HepG2 (cell line): ENCODE results near the gene OSBPL3. TPM values are rescaled to one million over a fixed set of nuclear protein-coding genes. Genes with fewer than 3 reads are reported as not detected.

Source experiments
- ATF5 ChIP-seq: sonication (generic); formaldehyde crosslinking; IDR thresholded peaks from 2 replicates; pipeline ENCODE4 v1.4.0; 2020; ENCODE audit warnings: mild to moderate bottlenecking, low read depth, missing genetic modification reagents
- CAMTA2 ChIP-seq: sonication (generic); formaldehyde crosslinking; IDR thresholded peaks from 2 replicates; pipeline ENCODE4 v1.4.0; 2020; ENCODE audit warnings: mild to moderate bottlenecking, missing genetic modification reagents, borderline replicate concordance
- DMTF1 ChIP-seq: sonication (generic); formaldehyde crosslinking; IDR thresholded peaks from 2 replicates; pipeline ENCODE4 v1.4.0; 2020; ENCODE audit warnings: mild to moderate bottlenecking, missing genetic modification reagents
- ELF4 ChIP-seq: sonication (generic); formaldehyde crosslinking; IDR thresholded peaks from 2 replicates; pipeline ENCODE4 v1.5.0; 2020; ENCODE audit warnings: missing genetic modification reagents, mild to moderate bottlenecking, moderate library complexity, borderline replicate concordance
- ISX ChIP-seq: sonication (generic); formaldehyde crosslinking; conservative IDR thresholded peaks from 2 replicates; pipeline ENCODE4 v1.5.0; 2020; ENCODE audit warnings: missing genetic modification reagents
- KLF9 ChIP-seq: IDR thresholded peaks from 2 replicates; pipeline ENCODE4 v1.6.1; 2016; ENCODE audit warnings: low read depth
- MBNL3 ChIP-seq: fragments of 250-450 bp; sonication (Bioruptor Pico); conservative IDR thresholded peaks from 2 replicates; pipeline ENCODE4 v1.8.0; 2022; ENCODE audit warnings: mild to moderate bottlenecking, inconsistent platforms
- NCOR1 ChIP-seq: fragments of 200-600 bp; sonication (generic); IDR thresholded peaks from 2 replicates; pipeline ENCODE4 v1.7.0; 2017; ENCODE audit warnings: antibody characterized with exemption, low read length, borderline replicate concordance
- NFE2 ChIP-seq: sonication (generic); formaldehyde crosslinking; IDR thresholded peaks from 2 replicates; pipeline ENCODE4 v1.4.0; 2020; ENCODE audit warnings: missing genetic modification reagents
- NFKB2 ChIP-seq: sonication (generic); formaldehyde crosslinking; IDR thresholded peaks from 2 replicates; pipeline ENCODE4 v1.4.0; 2020; ENCODE audit warnings: missing genetic modification reagents, borderline replicate concordance
- POGZ ChIP-seq: sonication (generic); formaldehyde crosslinking; IDR thresholded peaks from 2 replicates; pipeline ENCODE4 v1.4.0; 2020; ENCODE audit warnings: mild to moderate bottlenecking, missing genetic modification reagents
- THAP11 ChIP-seq: IDR thresholded peaks from 2 replicates; pipeline ENCODE4 v1.6.1; 2016; ENCODE audit warnings: missing biosample characterization, missing genetic modification reagents
- ZBTB44 ChIP-seq: sonication (generic); formaldehyde crosslinking; IDR thresholded peaks from 2 replicates; pipeline ENCODE4 v1.4.0; 2020; ENCODE audit warnings: missing genetic modification reagents
- ZNF292 ChIP-seq: sonication (generic); formaldehyde crosslinking; IDR thresholded peaks from 2 replicates; pipeline ENCODE4 v1.8.1; 2022; ENCODE audit warnings: mild to moderate bottlenecking, low read depth, missing genetic modification reagents, borderline replicate concordance
- ZNF333 ChIP-seq: sonication (generic); formaldehyde crosslinking; IDR thresholded peaks from 2 replicates; pipeline ENCODE4 v1.4.0; 2020; ENCODE audit warnings: mild to moderate bottlenecking, missing genetic modification reagents, borderline replicate concordance
- ZNF468 ChIP-seq: sonication (generic); formaldehyde crosslinking; IDR thresholded peaks from 2 replicates; pipeline ENCODE4 v1.8.0; 2022; ENCODE audit warnings: mild to moderate bottlenecking, moderate library complexity, missing genetic modification reagents
- ZNF770 ChIP-seq: sonication (generic); formaldehyde crosslinking; IDR thresholded peaks from 2 replicates; pipeline ENCODE4 v1.5.0; 2020; ENCODE audit warnings: mild to moderate bottlenecking, missing genetic modification reagents
- ZNF800 ChIP-seq: sonication (generic); formaldehyde crosslinking; IDR thresholded peaks from 2 replicates; pipeline ENCODE4 v1.4.0; 2020; ENCODE audit warnings: missing genetic modification reagents
- ZNF883 ChIP-seq: sonication (generic); formaldehyde crosslinking; IDR thresholded peaks from 2 replicates; pipeline ENCODE4 v1.5.1; 2020; ENCODE audit warnings: mild to moderate bottlenecking, missing genetic modification reagents; ENCODE audit errors: not compliant biosample characterization
- ZSCAN31 ChIP-seq: sonication (generic); formaldehyde crosslinking; IDR thresholded peaks from 2 replicates; pipeline ENCODE4 v1.5.0; 2020; ENCODE audit warnings: low read depth, mild to moderate bottlenecking, missing genetic modification reagents
- polyA plus RNA-seq, 8 experiments: library from polyadenylated mRNA; depleted of rRNA in 3 of 8; stranded (reverse) in 7 of 8; unstranded in 1 of 8; fragments of >200 nt; fragmentation: Illumina TruSeq in 4 of 8; extraction: Trizol in 4 of 8; gene quantifications; 2 replicates each; pipeline versions ENCODE4 v1.2.1 to v1.2.3, GENCODE V29; 2011 to 2016; ENCODE audit warnings: low read depth in 4 of 8, missing spikeins in 1 of 8, mixed read lengths in 1 of 8; ENCODE audit not compliant: insufficient read depth in 1 of 8
- total RNA-seq, 5 experiments: library from RNA; depleted of rRNA; stranded (reverse); fragments of >200 nt; fragmentation: Illumina TruSeq; extraction: Trizol; gene quantifications; 2 replicates each; pipeline ENCODE4 v1.2.3, GENCODE V29; 2016; ENCODE audit warnings: low read depth in 1 of 5

The OSBPL3 gene
- total and polyA plus RNA-seq, 2 of the 13 experiments (the other 11 are each of a cell fraction or from before 2014, with no cell fraction given), result 8.8 to 28.9 TPM

- no peak for TF ChIP-seq DMTF1 (CRISPR knock-in tag)
- TF ChIP-seq ELF4 (CRISPR knock-in tag), result 0 out of 2 replicates have a peak, but pooled peaks have one; percentile 60
- peak; percentile 30; the same call in 1 of the 2 replicates for TF ChIP-seq NCOR1
- 0 out of 2 replicates have a peak, but pooled peaks have one; percentile 17 for TF ChIP-seq ZNF770 (CRISPR knock-in tag)
- peak; percentile 56; the same call in 1 of the 2 replicates for TF ChIP-seq ISX (CRISPR knock-in tag)
- TF ChIP-seq ZNF333 (CRISPR knock-in tag), result peak; percentile 54; the same call in 1 of the 2 replicates
- no peak for TF ChIP-seq MBNL3 (CRISPR knock-in tag)
- TF ChIP-seq POGZ (CRISPR knock-in tag), result peak; percentile 24; the same call in 1 of the 2 replicates
- peak; percentile 31 for TF ChIP-seq ZNF883 (CRISPR knock-in tag)
- TF ChIP-seq ZSCAN31 (CRISPR knock-in tag), result peak; percentile 84
- TF ChIP-seq NFKB2 (CRISPR knock-in tag), result peak; percentile 24; the same call in 1 of the 2 replicates
- peak; percentile 23; the same call in 1 of the 2 replicates for TF ChIP-seq ZNF800 (CRISPR knock-in tag)
- TF ChIP-seq KLF9 (CRISPR knock-in tag), result 0 out of 2 replicates have a peak, but pooled peaks have one; percentile 23
- no peak for TF ChIP-seq ZNF468 (CRISPR knock-in tag)
- peak; percentile 56 for TF ChIP-seq THAP11 (CRISPR knock-in tag)
- TF ChIP-seq ZBTB44 (CRISPR knock-in tag), result 0 out of 2 replicates have a peak, but pooled peaks have one; percentile 23
- TF ChIP-seq ATF5 (CRISPR knock-in tag), result no peak
- TF ChIP-seq ZNF292 (CRISPR knock-in tag), result no peak
- TF ChIP-seq NFE2 (CRISPR knock-in tag), result no peak
- 0 out of 2 replicates have a peak, but pooled peaks have one; percentile 13 for TF ChIP-seq CAMTA2 (CRISPR knock-in tag)
These were observed at the start of gene OSBPL3 (continued) for GRCh38 chr7:24979863-24980533.
